ENCODE data around the gene TENM4. TPM values are rescaled to one million over a fixed set of nuclear protein-coding genes. Genes with fewer than 3 reads are reported as not detected.

Gene TENM4
- polyA plus RNA-seq, 3 donors, result 0.31 to 1.7 TPM; not detected in 1

GRCh38 chr11:79150966-79151365, 289.9 kb downstream of the TENM4 start:
- H3K4me3 Mint-ChIP-seq, result no peak overlapping the region
- no peak overlapping the region for H3K27ac Mint-ChIP-seq
- Histone ChIP-seq H3K79me2 (ENCODE audit: insufficient read depth, low read length) (no peaks in the 10 kb centered on the region), H3K9ac (ENCODE audit: insufficient read depth, low read length, poor library complexity, severe bottlenecking) (no peak overlapping the region), H3K4me2 (replicated peaks; ENCODE audit: extremely low read depth, low read length, poor library complexity, severe bottlenecking) (no peak overlapping the region), H3K27ac (ENCODE audit: low read depth in 1 of 2, low read length in 2 of 2) (no peak overlapping the region), H4K20me1 (ENCODE audit: insufficient read depth, low read length) (no peaks in the 10 kb centered on the region), H3K36me3 (replicated peaks in 1 of 2; ENCODE audit: control insufficient read depth in 1 of 2, insufficient read depth in 2 of 2, low read length in 2 of 2) (no peaks in the 10 kb centered on the region), H3K9me3 (replicated peaks in 1 of 2; ENCODE audit: control insufficient read depth in 1 of 2, insufficient read depth in 1 of 2, low read length in 2 of 2) (no peaks in the 10 kb centered on the region), H3K27me3 (ENCODE audit: control insufficient read depth in 2 of 2, insufficient read depth in 2 of 2, low read length in 2 of 2) (no peaks in the 10 kb centered on the region), H3K4me3 (replicated peaks in 1 of 3; ENCODE audit: low read depth in 2 of 3, low read length in 3 of 3) (no peak overlapping the region), H3K4me1 (ENCODE audit: control insufficient read depth in 1 of 2, insufficient read depth in 2 of 2, low read length in 2 of 2) (peaks cover 7 to 9% of the 10 kb centered on the region in 2 donors), H2AFZ (ENCODE audit: insufficient read depth, low read depth, low read length, poor library complexity, severe bottlenecking) (no peak overlapping the region)
- DNase-seq, result peak in 1 of 3 donors; percentile 13
- 100% methylated on average over 1 of the region's 3 CpGs for WGBS (ENCODE audit: insufficient coverage)
- H3K36me3 Mint-ChIP-seq, result no peaks in the 10 kb centered on the region
- no peak for TF ChIP-seq CTCF (IDR thresholded peaks at IDR 0.05)
- no peaks in the 10 kb centered on the region for H3K27me3 Mint-ChIP-seq (ENCODE audit: low read depth in 3 of 3)
- no peaks in the 10 kb centered on the region for H3K4me1 Mint-ChIP-seq
- intact Hi-C loops (cut with micrococcal nuclease), result no loop called here
- H3K9me3 Mint-ChIP-seq, result peaks cover 0 to 4% (median 0%) of the 10 kb centered on the region in 7 donors

- H3K9me3 Mint-ChIP-seq, result peaks cover 0 to 4% (median 0%) of the 10 kb centered on the region in 7 donors
- TF ChIP-seq CTCF (IDR thresholded peaks at IDR 0.05), result no peak
- Histone ChIP-seq H3K9me3 (replicated peaks in 1 of 2; ENCODE audit: control insufficient read depth in 1 of 2, insufficient read depth in 1 of 2, low read length in 2 of 2) (no peaks in the 10 kb centered on the region), H3K27me3 (ENCODE audit: control insufficient read depth in 2 of 2, insufficient read depth in 2 of 2, low read length in 2 of 2) (no peaks in the 10 kb centered on the region), H3K4me1 (ENCODE audit: control insufficient read depth in 1 of 2, insufficient read depth in 2 of 2, low read length in 2 of 2) (peaks cover 7 to 9% of the 10 kb centered on the region in 2 donors), H3K9ac (ENCODE audit: insufficient read depth, low read length, poor library complexity, severe bottlenecking) (no peak overlapping the region), H3K4me2 (replicated peaks; ENCODE audit: extremely low read depth, low read length, poor library complexity, severe bottlenecking) (no peak overlapping the region), H3K36me3 (replicated peaks in 1 of 2; ENCODE audit: control insufficient read depth in 1 of 2, insufficient read depth in 2 of 2, low read length in 2 of 2) (no peaks in the 10 kb centered on the region), H3K79me2 (ENCODE audit: insufficient read depth, low read length) (no peaks in the 10 kb centered on the region), H3K4me3 (replicated peaks in 1 of 3; ENCODE audit: low read depth in 2 of 3, low read length in 3 of 3) (no peak overlapping the region), H3K27ac (ENCODE audit: low read depth in 1 of 2, low read length in 2 of 2) (no peak overlapping the region), H4K20me1 (ENCODE audit: insufficient read depth, low read length) (no peaks in the 10 kb centered on the region), H2AFZ (ENCODE audit: insufficient read depth, low read depth, low read length, poor library complexity, severe bottlenecking) (no peak overlapping the region)
- intact Hi-C loops (cut with micrococcal nuclease), result no loop called here
- peak in 1 of 3 donors; percentile 29 for DNase-seq
- 0% methylated on average over 1 of the region's 1 CpG for WGBS (ENCODE audit: insufficient coverage)
- no peaks in the 10 kb centered on the region for H3K36me3 Mint-ChIP-seq
- no peaks in the 10 kb centered on the region for H3K4me1 Mint-ChIP-seq
- no peak overlapping the region for H3K4me3 Mint-ChIP-seq
- H3K27me3 Mint-ChIP-seq (ENCODE audit: low read depth in 3 of 3), result no peaks in the 10 kb centered on the region
- no peak overlapping the region for H3K27ac Mint-ChIP-seq
Measured at GRCh38 chr11:79150320-79150719, 290.5 kb downstream of the TENM4 start.

Measured in CD14-positive monocyte (primary cell).